GM12801 (cell line): Measurements from ENCODE around the gene PYCARD.

ENCODE experiments used
- TF ChIP-seq, protein P1 (sequence below): IDR thresholded peaks from one replicate; pipeline ENCODE4 v1.5.1; 2011; ENCODE audit warnings: control low read depth; ENCODE audit not compliant: insufficient read length; ENCODE audit errors: extremely low read depth

PYCARD gene

DNA sequence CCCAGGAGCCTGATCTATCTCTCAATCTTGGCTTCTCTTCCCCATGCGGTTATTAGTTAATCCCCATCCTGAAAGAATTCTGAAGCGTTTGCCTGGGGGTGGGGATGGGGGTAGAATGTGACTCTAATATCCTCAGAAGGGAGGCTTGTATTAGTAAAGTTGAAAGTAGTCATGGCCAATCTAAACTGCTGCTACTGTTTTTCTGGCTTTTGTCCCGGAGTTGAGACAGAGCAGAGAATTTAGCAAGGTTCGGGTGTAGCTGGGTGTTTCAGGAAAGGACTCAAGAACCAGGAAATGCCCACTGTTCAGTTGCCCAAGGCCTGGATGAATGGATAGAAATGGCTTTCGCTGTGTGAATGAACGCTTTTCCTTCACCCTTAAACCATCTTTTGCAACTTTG lies 39.6 kb upstream of the PYCARD start:
- TF ChIP-seq, protein P1, sequence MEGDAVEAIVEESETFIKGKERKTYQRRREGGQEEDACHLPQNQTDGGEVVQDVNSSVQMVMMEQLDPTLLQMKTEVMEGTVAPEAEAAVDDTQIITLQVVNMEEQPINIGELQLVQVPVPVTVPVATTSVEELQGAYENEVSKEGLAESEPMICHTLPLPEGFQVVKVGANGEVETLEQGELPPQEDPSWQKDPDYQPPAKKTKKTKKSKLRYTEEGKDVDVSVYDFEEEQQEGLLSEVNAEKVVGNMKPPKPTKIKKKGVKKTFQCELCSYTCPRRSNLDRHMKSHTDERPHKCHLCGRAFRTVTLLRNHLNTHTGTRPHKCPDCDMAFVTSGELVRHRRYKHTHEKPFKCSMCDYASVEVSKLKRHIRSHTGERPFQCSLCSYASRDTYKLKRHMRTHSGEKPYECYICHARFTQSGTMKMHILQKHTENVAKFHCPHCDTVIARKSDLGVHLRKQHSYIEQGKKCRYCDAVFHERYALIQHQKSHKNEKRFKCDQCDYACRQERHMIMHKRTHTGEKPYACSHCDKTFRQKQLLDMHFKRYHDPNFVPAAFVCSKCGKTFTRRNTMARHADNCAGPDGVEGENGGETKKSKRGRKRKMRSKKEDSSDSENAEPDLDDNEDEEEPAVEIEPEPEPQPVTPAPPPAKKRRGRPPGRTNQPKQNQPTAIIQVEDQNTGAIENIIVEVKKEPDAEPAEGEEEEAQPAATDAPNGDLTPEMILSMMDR = no peak

DNA sequence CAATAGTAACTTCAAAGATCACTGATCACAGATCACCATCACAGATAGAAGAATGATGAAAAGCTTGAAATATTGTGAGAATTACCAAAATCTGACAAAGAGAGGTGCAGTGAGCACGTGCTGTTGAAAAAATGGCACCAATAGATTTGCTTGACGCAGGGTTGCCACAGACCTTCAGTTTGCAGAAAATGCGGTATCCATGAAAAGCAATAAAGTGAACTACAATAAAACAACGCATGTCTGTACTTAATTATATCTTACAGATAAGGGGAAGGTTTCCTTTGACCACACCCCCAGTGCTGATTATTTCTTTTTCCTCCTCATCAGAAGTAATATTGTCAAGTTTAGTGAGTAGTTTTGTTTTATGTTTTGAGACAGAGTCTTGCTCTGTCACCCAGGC lies 35.5 kb upstream of the PYCARD start:
- TF ChIP-seq, protein P1 = no peak

DNA sequence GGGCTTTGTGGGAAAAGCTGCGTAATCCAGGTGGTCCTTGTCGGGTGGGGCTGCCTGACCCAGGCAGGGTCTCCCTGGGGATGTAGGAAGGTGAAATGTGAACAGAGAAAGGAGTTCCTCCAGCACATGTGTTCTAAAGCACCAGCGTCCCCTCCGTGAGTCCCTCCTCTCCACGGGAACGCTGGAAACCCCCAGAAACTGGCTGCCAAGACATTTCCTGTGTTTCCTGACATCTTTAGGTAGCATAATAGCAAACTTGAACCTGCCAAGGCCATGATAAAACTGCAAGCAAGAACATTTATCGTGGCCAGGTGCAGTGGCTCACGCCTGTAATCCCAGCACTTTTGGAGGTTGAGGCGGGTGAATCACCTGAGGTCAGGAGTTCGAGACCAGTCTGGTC lies 26.9 kb upstream of the PYCARD start:
- TF ChIP-seq, protein P1 = no peak

DNA sequence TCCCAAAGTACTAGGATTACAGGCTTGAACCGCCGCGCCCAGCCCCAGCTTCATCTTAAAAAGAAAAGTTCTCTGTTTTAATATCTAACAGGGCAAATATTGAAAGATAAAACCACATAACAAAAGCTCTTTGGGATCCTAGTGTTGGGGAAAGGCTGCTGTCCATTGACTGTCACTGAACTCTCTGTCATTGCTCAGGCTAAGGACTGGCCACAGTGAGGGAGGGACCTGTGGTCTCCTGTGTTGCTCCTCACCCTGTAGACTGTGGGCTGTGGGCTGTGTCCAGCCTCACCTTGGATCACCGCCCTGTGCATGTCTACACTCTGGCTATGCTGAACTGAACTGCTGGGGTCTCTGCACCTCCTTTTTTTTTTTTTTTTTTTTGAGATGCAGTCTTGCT lies 25.6 kb upstream of the PYCARD start:
- TF ChIP-seq, protein P1 = no peak

DNA sequence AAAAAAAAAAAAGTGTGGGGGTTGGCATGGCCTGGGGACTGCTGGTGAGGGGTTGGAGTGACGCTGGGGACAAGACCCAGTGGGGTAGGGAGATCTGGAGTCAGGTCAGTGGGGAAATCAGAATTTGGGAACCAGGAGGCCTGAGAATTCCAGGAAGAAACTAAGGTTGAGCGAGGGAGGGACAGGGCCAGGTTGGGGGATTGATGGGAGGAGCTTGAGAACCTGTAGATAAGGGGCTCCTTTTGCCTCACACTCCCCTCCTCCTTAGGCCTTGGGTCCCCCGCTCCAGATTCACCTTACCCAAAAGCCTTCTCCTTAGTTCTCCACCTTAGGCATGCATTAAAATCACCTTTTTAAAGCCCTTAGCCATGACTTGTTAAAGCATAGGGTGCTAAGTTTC lies 22.6 kb upstream of the PYCARD start:
- TF ChIP-seq, protein P1 = no peak

DNA sequence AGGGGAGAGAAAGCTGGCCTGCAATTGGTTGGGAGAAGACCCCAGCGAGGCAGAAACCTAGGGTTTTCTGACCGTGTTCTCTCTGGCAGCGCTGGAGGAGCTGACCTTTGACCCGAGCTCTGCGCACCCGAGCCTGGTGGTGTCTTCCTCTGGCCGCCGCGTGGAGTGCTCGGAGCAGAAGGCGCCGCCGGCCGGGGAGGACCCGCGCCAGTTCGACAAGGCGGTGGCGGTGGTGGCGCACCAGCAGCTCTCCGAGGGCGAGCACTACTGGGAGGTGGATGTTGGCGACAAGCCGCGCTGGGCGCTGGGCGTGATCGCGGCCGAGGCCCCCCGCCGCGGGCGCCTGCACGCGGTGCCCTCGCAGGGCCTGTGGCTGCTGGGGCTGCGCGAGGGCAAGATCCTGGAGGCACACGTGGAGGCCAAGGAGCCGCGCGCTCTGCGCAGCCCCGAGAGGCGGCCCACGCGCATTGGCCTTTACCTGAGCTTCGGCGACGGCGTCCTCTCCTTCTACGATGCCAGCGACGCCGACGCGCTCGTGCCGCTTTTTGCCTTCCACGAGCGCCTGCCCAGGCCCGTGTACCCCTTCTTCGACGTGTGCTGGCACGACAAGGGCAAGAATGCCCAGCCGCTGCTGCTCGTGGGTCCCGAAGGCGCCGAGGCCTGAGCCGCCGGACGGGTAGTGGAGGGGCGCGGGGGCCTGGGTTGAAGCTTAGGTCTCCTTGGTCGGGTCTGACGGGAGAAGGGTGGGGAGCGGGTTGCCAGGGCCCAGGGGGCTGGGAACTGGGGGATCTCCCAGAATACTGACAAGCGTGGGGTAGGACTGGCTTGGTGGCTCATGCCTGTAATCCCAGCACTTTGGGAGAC lies 21.8 kb upstream of the PYCARD start:
- TF ChIP-seq, protein P1 = no peak

DNA sequence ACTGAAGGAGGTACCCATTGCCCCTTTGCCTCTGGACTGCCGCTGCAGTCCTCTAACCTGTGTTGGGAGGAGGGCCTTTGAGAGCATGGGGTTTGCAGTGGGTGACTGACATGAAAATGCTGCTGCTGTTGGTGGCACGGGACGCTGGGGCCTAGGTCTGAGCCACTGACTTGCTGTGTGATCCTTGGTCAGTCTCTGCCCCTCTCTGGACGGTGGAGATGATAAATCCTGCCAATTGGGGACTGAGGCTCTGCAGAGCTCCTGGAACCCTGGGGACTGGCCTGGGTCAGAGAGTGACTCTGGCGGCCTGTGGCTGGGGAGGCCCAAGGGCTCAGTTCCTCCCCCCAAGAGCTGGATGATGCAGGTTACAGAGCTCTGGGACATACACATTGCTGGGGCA lies 20.5 kb upstream of the PYCARD start:
- TF ChIP-seq, protein P1 = no peak
